Large intestine (tissue), 3 donors: ENCODE measurements around the gene ACBD7. TPM values are rescaled to one million over a fixed set of nuclear protein-coding genes. Genes with fewer than 3 reads are reported as not detected.

ENCODE experiments used
- DNase-seq, 2 donors: peaks; one replicate each; pipeline versions ENCODE4 v3.0.0 to v3.0.0-alpha.2; 2013
- H3K27ac ChIP-seq: one replicate; pipeline ENCODE4 v1.5.1; 2013; ENCODE audit warnings: low read length
- H3K27me3 ChIP-seq: 2 replicates; pipeline ENCODE4 v1.6.1; 2013; ENCODE audit warnings: low read length; ENCODE audit not compliant: control insufficient read depth, insufficient read depth
- H3K36me3 ChIP-seq: 2 replicates; pipeline ENCODE4 v1.6.1; 2013; ENCODE audit warnings: low read length; ENCODE audit not compliant: control insufficient read depth, insufficient read depth
- H3K4me1 ChIP-seq: one replicate; pipeline ENCODE4 v1.6.1; 2013; ENCODE audit warnings: low read length; ENCODE audit not compliant: control insufficient read depth, insufficient read depth
- H3K4me3 ChIP-seq: one replicate; pipeline ENCODE4 v1.5.1; 2013; ENCODE audit warnings: low read length
- H3K9me3 ChIP-seq: one replicate; pipeline ENCODE4 v1.6.1; 2013; ENCODE audit warnings: mild to moderate bottlenecking, low read depth, low read length, moderate library complexity; ENCODE audit not compliant: control insufficient read depth
- WGBS: methylation state at CpG from one replicate; pipeline ENCODE4 v1.1.5; 2013; ENCODE audit warnings: low lambda C conversion rate; ENCODE audit not compliant: insufficient coverage; 5-methylcytosine and 5-hydroxymethylcytosine counted together
- polyA plus RNA-seq: library from polyadenylated mRNA; unstranded; fragments of 120-200 nt; gene quantifications from one replicate; pipeline ENCODE4 v1.2.1, GENCODE V29; 2013

Gene ACBD7
- polyA plus RNA-seq, 1 donor = 2.2 TPM

- no peaks in the 10 kb centered on the region for H3K4me1 ChIP-seq
- H3K36me3 ChIP-seq = no peaks in the 10 kb centered on the region
- H3K27me3 ChIP-seq = no peaks in the 10 kb centered on the region
- H3K4me3 ChIP-seq = no peak overlapping the region
- WGBS = 93% methylated on average over 2 of the region's 2 CpGs
- no peak overlapping the region for H3K27ac ChIP-seq
- H3K9me3 ChIP-seq = peaks cover 5% of the 10 kb centered on the region
- no peak for DNase-seq
Observed at GRCh38 chr10:15060638-15061037, 27.9 kb downstream of the ACBD7 start.

- DNase-seq = no peak
- Histone ChIP-seq H3K27ac (no peak overlapping the region), H3K9me3 (peaks cover 5% of the 10 kb centered on the region), H3K4me1 (no peaks in the 10 kb centered on the region), H3K4me3 (no peak overlapping the region), H3K36me3 (no peaks in the 10 kb centered on the region), H3K27me3 (no peaks in the 10 kb centered on the region)
- 92% methylated on average over 2 of the region's 4 CpGs for WGBS
Observed at GRCh38 chr10:15059914-15060313, 28.7 kb downstream of the ACBD7 start.

- WGBS = no CpG with 5 or more reads among the region's 1 CpG
- DNase-seq = no peak
Observed at GRCh38 chr10:15058689-15059088, 29.9 kb downstream of the ACBD7 start.

GRCh38 chr10:15053061-15053460 is 35.5 kb downstream of the ACBD7 start:
- Histone ChIP-seq H3K27me3 (no peaks in the 10 kb centered on the region), H3K27ac (no peak overlapping the region), H3K4me1 (no peaks in the 10 kb centered on the region), H3K4me3 (no peak overlapping the region), H3K9me3 (no peaks in the 10 kb centered on the region), H3K36me3 (no peaks in the 10 kb centered on the region)
- WGBS = no CpG with 5 or more reads among the region's 3 CpGs
- DNase-seq = no peak

More at GRCh38 chr10:15058689-15059088, 29.9 kb downstream of the ACBD7 start:
- no peak overlapping the region for H3K27ac ChIP-seq
- H3K27me3 ChIP-seq = no peaks in the 10 kb centered on the region
- no peaks in the 10 kb centered on the region for H3K4me1 ChIP-seq
- H3K36me3 ChIP-seq = no peaks in the 10 kb centered on the region
- H3K4me3 ChIP-seq = no peak overlapping the region
- peaks cover 5% of the 10 kb centered on the region for H3K9me3 ChIP-seq

- Histone ChIP-seq H3K4me3 (no peak overlapping the region), H3K9me3 (no peaks in the 10 kb centered on the region), H3K27me3 (no peaks in the 10 kb centered on the region), H3K36me3 (no peaks in the 10 kb centered on the region), H3K27ac (no peak overlapping the region), H3K4me1 (no peaks in the 10 kb centered on the region)
- DNase-seq = no peak
- WGBS = no CpG with 5 or more reads among the region's 7 CpGs
Observed at GRCh38 chr10:15052121-15052520, 36.5 kb downstream of the ACBD7 start.

GRCh38 chr10:15049533-15049932 is 39.0 kb downstream of the ACBD7 start:
- Histone ChIP-seq H3K4me1 (no peaks in the 10 kb centered on the region), H3K36me3 (no peaks in the 10 kb centered on the region), H3K4me3 (no peak overlapping the region), H3K27ac (no peak overlapping the region), H3K9me3 (no peaks in the 10 kb centered on the region), H3K27me3 (no peaks in the 10 kb centered on the region)
- DNase-seq = no peak

GRCh38 chr10:15046626-15047025 is 42.0 kb downstream of the ACBD7 start:
- no peaks in the 10 kb centered on the region for H3K27me3 ChIP-seq
- no peaks in the 10 kb centered on the region for H3K4me1 ChIP-seq
- no peak for DNase-seq
- no peaks in the 10 kb centered on the region for H3K9me3 ChIP-seq
- no CpG with 5 or more reads among the region's 5 CpGs for WGBS
- no peak overlapping the region for H3K27ac ChIP-seq
- no peaks in the 10 kb centered on the region for H3K36me3 ChIP-seq
- no peak overlapping the region for H3K4me3 ChIP-seq

GRCh38 chr10:15045380-15045779 is 43.2 kb downstream of the ACBD7 start:
- Histone ChIP-seq H3K9me3 (no peaks in the 10 kb centered on the region), H3K36me3 (no peaks in the 10 kb centered on the region), H3K27me3 (no peaks in the 10 kb centered on the region), H3K27ac (no peak overlapping the region), H3K4me3 (no peak overlapping the region), H3K4me1 (no peaks in the 10 kb centered on the region)
- no CpG with 5 or more reads among the region's 1 CpG for WGBS
- no peak for DNase-seq

- DNase-seq = no peak
- no CpG with 5 or more reads among the region's 1 CpG for WGBS
- no peaks in the 10 kb centered on the region for H3K4me1 ChIP-seq
- H3K4me3 ChIP-seq = no peak within 1 kb of the TSS
- H3K9me3 ChIP-seq = no peaks in the 10 kb centered on the region
- H3K27ac ChIP-seq = no peak within 1 kb of the TSS
- no peaks in the 10 kb centered on the region for H3K36me3 ChIP-seq
- H3K27me3 ChIP-seq = no peaks in the 10 kb centered on the region
Observed at GRCh38 chr10:15043674-15044073, 44.9 kb downstream of the ACBD7 start, which contains the start of gene OLAH. Gene OLAH, plus strand, starts transcription at chr10:15043943. Its CDS starts 3,346 bp downstream, at chr10:15047289.

GRCh38 chr10:15038416-15038815 is 50.2 kb downstream of the ACBD7 start:
- Histone ChIP-seq H3K27me3 (no peaks in the 10 kb centered on the region), H3K9me3 (no peaks in the 10 kb centered on the region), H3K4me3 (no peak overlapping the region), H3K4me1 (no peaks in the 10 kb centered on the region), H3K27ac (no peak overlapping the region), H3K36me3 (no peaks in the 10 kb centered on the region)
- DNase-seq = no peak
- no CpG with 5 or more reads among the region's 10 CpGs for WGBS

GRCh38 chr10:15037691-15038090 is 50.9 kb downstream of the ACBD7 start:
- no peaks in the 10 kb centered on the region for H3K27me3 ChIP-seq
- H3K27ac ChIP-seq = no peak overlapping the region
- WGBS = no CpG with 5 or more reads among the region's 4 CpGs
- no peaks in the 10 kb centered on the region for H3K4me1 ChIP-seq
- no peaks in the 10 kb centered on the region for H3K36me3 ChIP-seq
- H3K4me3 ChIP-seq = no peak overlapping the region
- DNase-seq = no peak
- no peaks in the 10 kb centered on the region for H3K9me3 ChIP-seq
